ENCODE results near the gene DNAH11. TPM values are rescaled to one million over a fixed set of nuclear protein-coding genes. Genes with fewer than 3 reads are reported as not detected.

Gene DNAH11
- total RNA-seq, 2 donors from 2014 or later = 1.6 to 13.3 TPM

- no peaks in the 10 kb centered on the region for H3K4me1 ChIP-seq (replicated peaks)
- H3K4me3 ChIP-seq = no peak overlapping the region
- DNase-seq (ENCODE audit: low spot score) = no peak
- TF ChIP-seq POLR2AphosphoS5 (IDR thresholded peaks at IDR 0.05) (no peak), POLR2A (IDR thresholded peaks at IDR 0.05) (no peak), CTCF (IDR thresholded peaks at IDR 0.05) (no peak)
- H3K9me3 ChIP-seq = no peaks in the 10 kb centered on the region
- H3K27ac ChIP-seq = no peak overlapping the region
- 82% methylated on average over 3 of the region's 3 CpGs for WGBS
- no peaks in the 10 kb centered on the region for H3K27me3 ChIP-seq (replicated peaks; ENCODE audit: insufficient read depth)
- intact Hi-C loops (cut with DNase I) = no loop called here
- H3K36me3 ChIP-seq = no peaks in the 10 kb centered on the region
These were observed 263.5 kb downstream of the DNAH11 start for GRCh38 chr7:21806388-21806787.

GRCh38 chr7:21819048-21819447 lies 276.2 kb downstream of the DNAH11 start:
- no peaks in the 10 kb centered on the region for H3K9me3 ChIP-seq
- no peaks in the 10 kb centered on the region for H3K4me1 ChIP-seq (replicated peaks)
- intact Hi-C loops (cut with DNase I) = no loop called here
- H3K4me3 ChIP-seq = no peak overlapping the region
- H3K27ac ChIP-seq = no peak overlapping the region
- 93% methylated on average over 3 of the region's 3 CpGs for WGBS
- H3K36me3 ChIP-seq = no peaks in the 10 kb centered on the region
- no peaks in the 10 kb centered on the region for H3K27me3 ChIP-seq (replicated peaks; ENCODE audit: insufficient read depth)
- TF ChIP-seq POLR2A (IDR thresholded peaks at IDR 0.05) (no peak), POLR2AphosphoS5 (IDR thresholded peaks at IDR 0.05) (no peak), CTCF (IDR thresholded peaks at IDR 0.05) (no peak)
- no peak for DNase-seq (ENCODE audit: low spot score)

- no peaks in the 10 kb centered on the region for H3K36me3 ChIP-seq
- no peak for DNase-seq (ENCODE audit: low spot score)
- WGBS = 50% methylated on average over 6 of the region's 6 CpGs
- intact Hi-C loops (cut with DNase I) = no loop called here
- no peak overlapping the region for H3K4me3 ChIP-seq
- H3K4me1 ChIP-seq (replicated peaks) = no peaks in the 10 kb centered on the region
- no peak for TF ChIP-seq POLR2AphosphoS5 (IDR thresholded peaks at IDR 0.05)
- TF ChIP-seq CTCF (IDR thresholded peaks at IDR 0.05) = no peak
- no peak for TF ChIP-seq POLR2A (IDR thresholded peaks at IDR 0.05)
- no peaks in the 10 kb centered on the region for H3K27me3 ChIP-seq (replicated peaks; ENCODE audit: insufficient read depth)
- H3K9me3 ChIP-seq = no peaks in the 10 kb centered on the region
- no peak overlapping the region for H3K27ac ChIP-seq
These were observed 286.0 kb downstream of the DNAH11 start for GRCh38 chr7:21828841-21829240.

DNA sequence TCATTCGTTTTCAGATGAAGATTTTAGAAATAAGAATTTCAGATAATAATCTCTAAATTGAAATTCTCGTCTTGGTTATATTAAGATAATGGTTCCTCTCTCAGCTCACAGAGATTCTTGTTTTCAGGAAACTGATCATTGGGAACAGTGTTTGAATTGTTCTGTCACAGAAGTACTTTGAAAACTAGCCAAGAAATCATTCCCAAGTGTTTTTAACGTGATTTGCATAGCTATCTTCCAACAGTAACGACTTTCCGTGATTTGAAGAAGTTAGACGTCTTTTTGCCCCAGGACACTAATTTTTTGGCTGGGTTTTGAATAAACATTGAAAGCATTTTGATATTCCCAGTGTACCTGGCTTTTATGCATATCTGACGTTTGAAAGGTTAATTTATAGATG lies 286.9 kb downstream of the DNAH11 start:
- H3K27ac ChIP-seq = no peak overlapping the region
- no peaks in the 10 kb centered on the region for H3K36me3 ChIP-seq
- intact Hi-C loops (cut with DNase I) = no loop called here
- TF ChIP-seq CTCF (IDR thresholded peaks at IDR 0.05) = no peak
- TF ChIP-seq POLR2AphosphoS5 (IDR thresholded peaks at IDR 0.05) = no peak
- no peak for TF ChIP-seq POLR2A (IDR thresholded peaks at IDR 0.05)
- no peaks in the 10 kb centered on the region for H3K27me3 ChIP-seq (replicated peaks; ENCODE audit: insufficient read depth)
- H3K4me1 ChIP-seq (replicated peaks) = no peaks in the 10 kb centered on the region
- no peak overlapping the region for H3K4me3 ChIP-seq
- WGBS = 36% methylated on average over 7 of the region's 7 CpGs
- no peak for DNase-seq (ENCODE audit: low spot score)
- H3K9me3 ChIP-seq = no peaks in the 10 kb centered on the region

- Histone ChIP-seq H3K4me1 (replicated peaks) (no peaks in the 10 kb centered on the region), H3K27me3 (replicated peaks; ENCODE audit: insufficient read depth) (no peaks in the 10 kb centered on the region), H3K27ac (no peak overlapping the region), H3K9me3 (no peaks in the 10 kb centered on the region), H3K4me3 (no peak overlapping the region), H3K36me3 (no peaks in the 10 kb centered on the region)
- no peak for DNase-seq (ENCODE audit: low spot score)
- intact Hi-C loops (cut with DNase I) = no loop called here
- TF ChIP-seq POLR2AphosphoS5 (IDR thresholded peaks at IDR 0.05) (no peak), CTCF (IDR thresholded peaks at IDR 0.05) (no peak), POLR2A (IDR thresholded peaks at IDR 0.05) (no peak)
- WGBS = 64% methylated on average over 1 of the region's 1 CpG
These were observed 301.9 kb downstream of the DNAH11 start for GRCh38 chr7:21844742-21845141.

All from prostate gland (tissue), 2 donors.